Ovary (tissue), 3 donors: Measurements from ENCODE around the gene ME1.

Source experiments
- EP300 ChIP-seq: sonication (generic); formaldehyde crosslinking; IDR thresholded peaks from one replicate; pipeline ENCODE4 v1.6.1; 2017; ENCODE audit warnings: antibody characterized with exemption
- POLR2A ChIP-seq: fragments of 450-650 bp; IDR thresholded peaks from one replicate; pipeline ENCODE4 v1.6.1; 2017; ENCODE audit warnings: antibody characterized with exemption, mild to moderate bottlenecking, moderate library complexity
- TF ChIP-seq, protein P1 (sequence below), 3 donors: fragments of 450-650 bp in 2 of 3; fragments of 200-600 bp in 1 of 3; IDR thresholded peaks; one replicate each; pipeline versions ENCODE4 v1.5.1 to v1.8.0; 2016 to 2022; ENCODE audit warnings: antibody characterized with exemption in 3 of 3, mild to moderate bottlenecking in 1 of 3
- donor health status: DM: no; HTN: no; CAD: no.

GRCh38 chr6:83389606-83390005, 41.2 kb downstream of the ME1 start:
- TF ChIP-seq, protein P1, sequence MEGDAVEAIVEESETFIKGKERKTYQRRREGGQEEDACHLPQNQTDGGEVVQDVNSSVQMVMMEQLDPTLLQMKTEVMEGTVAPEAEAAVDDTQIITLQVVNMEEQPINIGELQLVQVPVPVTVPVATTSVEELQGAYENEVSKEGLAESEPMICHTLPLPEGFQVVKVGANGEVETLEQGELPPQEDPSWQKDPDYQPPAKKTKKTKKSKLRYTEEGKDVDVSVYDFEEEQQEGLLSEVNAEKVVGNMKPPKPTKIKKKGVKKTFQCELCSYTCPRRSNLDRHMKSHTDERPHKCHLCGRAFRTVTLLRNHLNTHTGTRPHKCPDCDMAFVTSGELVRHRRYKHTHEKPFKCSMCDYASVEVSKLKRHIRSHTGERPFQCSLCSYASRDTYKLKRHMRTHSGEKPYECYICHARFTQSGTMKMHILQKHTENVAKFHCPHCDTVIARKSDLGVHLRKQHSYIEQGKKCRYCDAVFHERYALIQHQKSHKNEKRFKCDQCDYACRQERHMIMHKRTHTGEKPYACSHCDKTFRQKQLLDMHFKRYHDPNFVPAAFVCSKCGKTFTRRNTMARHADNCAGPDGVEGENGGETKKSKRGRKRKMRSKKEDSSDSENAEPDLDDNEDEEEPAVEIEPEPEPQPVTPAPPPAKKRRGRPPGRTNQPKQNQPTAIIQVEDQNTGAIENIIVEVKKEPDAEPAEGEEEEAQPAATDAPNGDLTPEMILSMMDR (IDR thresholded peaks at IDR 0.05), result no peak
- TF ChIP-seq POLR2A (no peak), EP300 (no peak)
